Daoy (cell line): ENCODE data around the gene KCTD7. TPM values are rescaled to one million over a fixed set of nuclear protein-coding genes. Genes with fewer than 3 reads are reported as not detected.
"Not testable (repeated sequence)": the region's sequence is repeated elsewhere in the genome, so short reads cannot be mapped to it uniquely, and the experiment has no call there.

ENCODE experiments used
- DNase-seq: peaks from one replicate; pipeline ENCODE4 v3.0.0-alpha.2; 2015; ENCODE audit warnings: low read depth
- total RNA-seq: library from RNA; depleted of rRNA; stranded (reverse); fragments of >200 nt; shearing (Covaris generic); gene quantifications from 2 replicates; pipeline ENCODE4 v1.2.3, GENCODE V29; 2014

KCTD7 gene
- total RNA-seq, 1 experiment from 2014 or later = 9.0 TPM

DNA sequence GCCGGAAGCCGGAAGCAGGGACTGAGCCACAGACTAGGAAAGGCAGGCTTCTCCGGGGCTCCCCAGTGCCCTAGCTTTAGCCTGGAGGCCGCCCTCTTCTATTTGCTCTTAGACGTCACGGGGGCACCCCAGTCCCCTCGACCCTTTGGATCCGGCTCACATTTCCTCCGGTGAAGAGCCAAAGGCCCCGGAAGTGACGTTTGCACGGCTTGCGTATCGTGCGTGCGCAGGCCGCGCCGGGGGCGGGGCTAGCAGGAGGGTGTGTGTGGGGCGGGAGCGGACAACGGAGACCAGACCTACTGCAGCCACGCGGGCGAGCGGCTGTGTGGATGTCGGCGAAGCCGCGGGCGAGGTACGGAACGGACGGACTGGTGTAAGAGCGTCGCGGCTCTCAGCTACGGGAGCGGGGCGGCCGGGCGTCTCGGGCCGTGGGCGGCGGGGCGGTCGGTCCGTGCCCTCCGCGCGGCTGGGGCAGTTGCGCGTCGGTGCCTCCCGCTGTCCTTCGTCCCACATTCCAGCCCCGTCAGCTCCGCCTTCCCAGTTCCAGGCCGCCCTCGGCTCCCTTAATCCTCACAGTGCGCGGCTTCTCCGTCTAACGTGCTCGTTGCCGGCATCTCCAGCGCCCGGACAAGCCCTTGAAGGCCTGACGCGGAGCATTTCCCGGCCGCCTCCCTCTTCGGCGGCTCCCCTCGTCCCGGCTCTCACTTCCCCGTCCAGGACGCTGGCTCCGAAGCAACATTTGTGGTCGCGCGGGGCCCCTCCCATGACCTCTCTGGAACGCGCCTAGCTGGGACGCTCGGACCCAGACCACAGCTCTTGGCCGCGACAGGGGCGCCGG is 25.8 kb downstream of the KCTD7 start:
- DNase-seq = peak; percentile 100

DNA sequence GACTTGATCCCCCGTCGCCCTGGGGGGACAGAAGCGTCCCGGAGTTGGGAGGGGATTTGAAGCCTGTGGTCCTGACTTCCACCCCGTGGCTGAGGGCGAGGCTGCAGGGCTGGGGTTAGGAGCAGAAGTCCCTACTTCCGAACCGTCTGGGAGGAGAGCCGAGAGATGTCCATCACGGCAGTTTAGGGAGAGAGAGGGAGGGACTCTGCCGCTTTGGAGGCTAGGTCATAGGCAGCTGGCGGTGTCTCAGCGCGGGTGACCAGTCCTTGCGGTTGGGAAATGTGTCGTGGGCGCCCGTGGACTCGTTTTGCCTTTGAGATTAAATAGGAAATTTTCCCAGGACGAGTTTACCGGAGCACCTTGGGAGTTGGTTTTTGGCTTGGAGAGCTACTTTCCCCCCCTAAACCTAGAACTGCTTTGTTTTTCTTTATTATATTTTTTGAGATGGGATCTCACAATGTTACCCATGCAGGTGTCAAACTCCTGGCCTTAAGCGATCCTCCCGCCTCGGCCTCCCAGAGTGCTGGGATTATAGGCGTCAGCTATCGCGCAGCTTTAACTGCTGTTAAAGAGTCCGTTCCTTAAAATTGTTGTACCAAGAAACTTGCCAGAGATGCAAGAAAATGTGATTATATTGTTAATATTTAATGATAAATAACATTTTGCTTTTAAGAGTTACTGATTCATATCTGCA is 26.6 kb downstream of the KCTD7 start:
- DNase-seq = peak; percentile 67

DNA sequence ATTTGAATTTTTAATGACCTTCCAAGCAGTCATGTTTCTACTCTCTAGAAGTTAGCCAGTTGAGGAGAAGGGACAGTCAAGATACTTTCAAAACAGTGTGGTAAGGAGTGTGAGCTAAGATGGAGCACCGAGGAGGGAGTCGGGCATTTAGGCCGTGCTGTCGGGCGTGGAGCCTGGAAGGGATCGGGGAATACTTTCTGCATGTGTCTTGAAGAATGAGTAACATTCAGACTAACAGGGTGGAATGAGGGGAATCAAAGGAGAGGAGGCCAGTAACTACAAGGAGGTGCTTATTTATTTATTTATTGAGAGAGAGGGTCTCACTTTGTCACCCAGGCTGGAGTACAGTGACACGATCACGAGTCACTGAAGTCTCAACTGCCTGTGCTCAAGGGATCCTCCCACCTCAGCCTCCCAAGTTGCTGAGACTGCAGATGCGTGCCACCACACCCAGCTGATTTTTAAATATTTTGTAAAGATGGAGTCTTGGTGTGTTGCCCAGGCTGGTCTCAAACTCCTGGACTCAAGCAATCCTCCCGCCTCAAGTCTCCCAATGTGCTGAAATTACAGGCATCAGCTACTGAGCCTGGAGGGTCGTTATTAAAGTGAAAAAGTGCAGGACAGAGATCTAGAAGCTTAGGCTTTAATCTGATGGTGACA is 27.3 kb downstream of the KCTD7 start:
- DNase-seq = peak; percentile 30

DNA sequence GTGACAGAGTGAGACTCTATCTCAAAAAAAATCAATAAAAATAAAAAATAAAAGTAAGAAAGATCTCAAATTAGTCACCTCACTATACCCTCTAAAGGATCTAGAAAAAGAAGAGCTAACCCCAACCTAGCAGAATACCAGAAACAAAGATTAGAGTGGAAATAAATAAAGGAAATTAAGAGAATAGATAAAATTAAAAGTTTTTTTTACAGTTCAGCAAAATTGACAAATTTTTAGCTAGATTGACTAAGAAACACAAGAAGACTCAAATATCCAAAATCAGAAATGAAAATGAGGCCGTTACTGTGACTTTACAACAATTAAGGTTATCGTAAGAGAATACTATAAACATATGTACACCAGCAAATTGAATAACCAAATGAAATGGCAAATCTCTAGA is 29.1 kb downstream of the KCTD7 start:
- no peak for DNase-seq

DNA sequence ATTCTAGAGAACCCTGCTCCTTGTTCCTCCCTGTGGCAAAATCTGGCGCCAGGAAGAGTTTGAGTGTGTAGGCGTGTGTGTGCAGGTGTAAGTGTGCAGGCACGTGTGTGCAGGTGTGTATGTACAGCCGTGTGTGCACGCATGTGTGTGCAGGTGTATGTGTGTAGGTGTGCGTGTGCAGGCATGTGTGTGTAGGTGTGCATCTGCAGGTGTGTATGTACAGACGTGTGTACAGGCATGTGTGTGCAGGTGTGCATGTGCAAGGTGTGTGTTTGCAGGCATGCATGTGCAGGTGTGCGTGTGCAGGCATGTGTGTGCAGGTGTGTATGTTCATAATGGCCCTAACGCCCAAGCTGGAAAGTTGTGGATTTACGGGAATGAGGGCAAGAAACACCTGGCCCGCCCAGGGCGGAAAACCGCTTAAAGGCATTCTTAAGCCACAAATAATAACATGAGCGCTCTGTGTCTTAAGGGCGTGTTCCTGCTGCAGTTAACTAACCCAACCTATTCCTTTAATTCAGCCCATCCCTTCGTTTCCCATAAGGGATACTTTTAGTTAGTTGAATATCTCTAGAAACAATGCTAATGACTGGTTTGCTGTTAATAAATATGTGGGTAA is 34.1 kb downstream of the KCTD7 start:
- DNase-seq = no peak

DNA sequence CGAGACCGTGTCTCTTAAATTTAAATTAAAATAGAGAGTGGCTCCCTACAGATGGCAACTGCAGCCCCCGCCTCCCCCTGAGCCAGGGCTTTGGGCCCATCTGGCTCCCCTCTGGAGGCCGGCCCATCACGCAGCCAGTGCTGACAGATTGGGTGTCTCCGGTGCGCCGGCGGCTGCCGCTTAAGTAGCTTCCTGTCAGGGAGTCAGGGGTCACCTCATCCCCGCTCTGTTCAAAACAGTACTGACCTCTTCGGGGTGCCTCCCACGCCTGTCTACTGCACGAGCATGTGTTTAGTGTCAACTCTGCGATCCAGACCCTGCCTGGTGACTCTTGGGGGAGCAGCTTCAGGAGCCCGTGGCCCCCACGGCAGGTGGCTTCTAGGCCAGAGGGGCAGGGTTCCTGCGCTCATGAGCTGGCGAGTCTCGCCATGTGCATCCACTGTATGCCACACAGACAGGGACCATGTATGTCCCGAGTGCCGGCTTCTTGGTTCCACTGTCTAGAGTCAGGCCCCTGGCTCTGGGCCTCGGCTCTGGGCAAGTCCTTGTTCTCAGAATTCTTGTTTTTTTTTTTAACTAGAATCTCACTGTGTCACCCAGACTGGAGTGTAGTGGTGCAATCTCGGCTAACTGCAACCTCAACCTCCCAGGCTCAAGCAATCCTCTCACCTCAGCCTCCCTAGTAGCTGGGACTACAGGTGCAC is 36.1 kb downstream of the KCTD7 start:
- no peak for DNase-seq

DNA sequence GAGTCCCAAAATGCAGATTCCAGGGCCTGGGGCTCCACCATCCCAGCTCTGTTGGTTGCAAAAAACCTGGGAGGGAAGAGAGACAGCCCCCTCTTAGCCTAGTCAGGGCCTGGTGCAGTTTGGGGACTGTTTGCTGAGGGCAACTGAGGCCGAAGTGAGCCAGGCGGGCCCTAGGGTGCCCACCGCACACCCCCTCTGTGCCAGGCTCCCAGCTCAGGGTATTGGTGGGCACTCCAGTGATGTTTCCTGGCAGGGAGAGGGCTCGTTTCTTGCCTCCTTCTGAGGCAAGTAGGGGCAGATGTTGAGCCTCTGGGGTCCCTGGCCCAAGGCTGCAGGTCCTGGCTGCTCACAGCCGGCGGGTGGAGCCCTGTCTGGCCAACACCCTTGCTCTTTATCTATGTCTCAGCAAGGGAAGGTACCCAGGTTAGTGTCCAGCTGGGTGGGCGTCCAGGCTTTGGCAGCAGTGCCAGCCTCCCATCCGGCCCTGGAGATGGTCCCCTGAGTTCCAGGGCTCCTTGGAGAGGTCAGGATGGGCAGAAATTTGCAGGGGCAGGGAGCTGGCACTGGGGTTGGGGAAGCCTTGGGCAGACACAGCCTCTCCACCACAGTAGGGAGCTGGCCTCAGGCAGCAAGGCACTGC is 37.8 kb downstream of the KCTD7 start:
- DNase-seq = no peak

DNA sequence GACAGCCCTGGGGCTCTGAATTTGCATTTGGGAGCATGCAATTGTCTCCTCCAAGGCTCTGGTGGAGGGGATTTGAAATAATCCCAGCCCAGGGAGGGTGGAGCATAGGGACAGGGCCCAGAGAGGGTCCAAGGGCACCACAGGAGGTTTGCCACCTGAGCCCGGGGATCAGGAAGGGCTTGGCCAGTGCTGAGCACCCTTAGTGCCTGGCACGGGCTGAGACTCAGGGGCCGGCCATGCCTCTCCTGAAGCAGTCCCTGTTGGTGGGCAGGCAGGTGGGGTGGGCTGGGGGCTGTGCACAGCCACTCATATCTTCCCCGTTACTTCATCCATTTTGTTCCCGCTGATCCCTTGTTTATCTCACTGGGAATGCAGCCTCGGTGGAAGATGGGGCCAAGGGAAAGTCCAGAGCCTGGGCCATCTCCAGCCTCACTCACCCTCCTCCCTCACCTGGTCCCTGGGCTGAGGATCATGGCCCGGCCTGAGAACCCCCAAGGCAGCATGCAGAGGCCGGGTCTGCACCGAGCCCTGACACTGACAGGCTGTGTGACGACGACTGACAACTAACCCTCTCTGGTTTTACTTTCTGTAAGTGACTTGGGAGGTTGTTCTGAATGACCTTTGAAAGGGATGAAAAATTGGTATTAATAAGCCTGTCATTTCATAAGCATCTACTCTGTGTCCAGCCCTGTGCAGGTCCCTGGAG is 38.5 kb downstream of the KCTD7 start:
- DNase-seq = no peak

DNA sequence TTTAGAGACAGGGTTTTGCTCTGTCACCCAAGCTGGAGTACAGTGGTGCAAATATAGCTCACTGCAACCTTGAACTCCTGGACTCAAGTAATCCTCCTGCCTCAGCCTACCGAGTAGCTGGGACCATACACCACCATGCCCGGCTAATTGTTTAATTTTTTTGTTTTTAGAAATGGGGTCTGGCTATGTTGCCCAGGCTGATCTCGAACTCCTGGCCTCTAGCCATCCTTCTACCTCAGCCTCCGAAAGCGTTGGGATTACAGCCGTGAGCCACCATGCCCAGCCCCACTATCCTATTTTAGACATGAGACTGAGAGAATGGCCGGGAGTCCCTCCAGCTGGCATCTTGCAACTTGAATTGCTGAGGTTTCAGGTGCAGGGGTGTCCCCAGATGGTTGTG is 39.4 kb downstream of the KCTD7 start:
- DNase-seq = no peak

DNA sequence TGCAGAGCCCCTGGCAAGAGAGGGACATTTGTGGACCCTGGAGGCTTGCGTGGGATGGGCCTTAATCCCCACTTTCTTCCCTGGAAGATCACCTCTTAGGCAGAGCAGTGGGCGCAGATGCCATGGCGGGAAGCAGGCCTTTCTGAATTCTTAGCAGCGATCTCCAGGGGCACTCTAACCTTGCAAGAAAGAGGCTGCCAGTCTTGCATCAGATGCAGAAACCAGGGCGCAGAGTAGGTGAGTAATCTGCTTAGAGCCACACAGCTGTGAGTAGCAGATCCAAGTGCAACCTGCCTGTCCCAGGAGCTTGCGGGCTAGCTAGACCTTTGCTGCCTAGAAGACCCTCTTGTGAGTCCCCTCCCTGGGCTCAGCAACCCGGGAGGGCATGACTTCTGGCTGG is 40.0 kb downstream of the KCTD7 start:
- DNase-seq = no peak

DNA sequence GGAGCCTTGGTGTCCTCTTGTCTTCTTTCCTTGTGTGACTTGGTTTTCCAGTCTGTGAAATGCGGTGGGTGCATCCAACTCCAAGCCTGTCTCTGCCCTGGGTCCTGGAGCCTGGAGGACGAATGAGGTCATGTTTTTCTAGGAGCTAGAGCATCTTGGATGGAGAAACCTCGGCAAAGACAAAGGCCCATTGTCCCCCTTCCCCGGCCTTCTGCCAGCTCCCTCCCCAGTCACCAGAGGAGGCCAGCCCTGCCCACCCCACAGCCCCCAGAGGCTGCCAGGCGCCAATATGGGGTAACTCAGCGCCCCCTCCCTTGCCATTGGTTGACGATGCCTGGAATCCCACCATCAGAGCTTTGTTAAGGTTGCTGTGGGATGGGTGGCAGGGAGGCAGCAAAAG is 40.4 kb downstream of the KCTD7 start:
- no peak for DNase-seq

DNA sequence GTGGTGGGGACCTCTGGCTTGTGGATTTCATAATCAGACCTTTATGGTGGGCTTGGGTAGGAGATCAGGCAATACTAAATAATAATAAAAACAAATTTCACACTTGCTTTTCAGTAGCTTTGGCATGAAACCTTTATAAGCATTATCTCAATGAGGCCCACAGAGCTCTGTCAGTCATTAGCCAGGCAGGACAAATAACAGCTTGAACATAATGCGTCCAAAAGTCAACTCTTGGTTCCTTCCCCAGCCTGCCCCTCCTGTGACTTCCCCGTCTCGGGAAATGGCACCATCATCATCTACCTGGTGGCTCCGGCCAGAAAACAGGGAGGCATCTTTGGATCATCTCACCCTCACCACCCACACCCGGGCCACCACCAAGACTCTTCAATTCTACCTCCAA is 40.8 kb downstream of the KCTD7 start:
- no peak for DNase-seq

DNA sequence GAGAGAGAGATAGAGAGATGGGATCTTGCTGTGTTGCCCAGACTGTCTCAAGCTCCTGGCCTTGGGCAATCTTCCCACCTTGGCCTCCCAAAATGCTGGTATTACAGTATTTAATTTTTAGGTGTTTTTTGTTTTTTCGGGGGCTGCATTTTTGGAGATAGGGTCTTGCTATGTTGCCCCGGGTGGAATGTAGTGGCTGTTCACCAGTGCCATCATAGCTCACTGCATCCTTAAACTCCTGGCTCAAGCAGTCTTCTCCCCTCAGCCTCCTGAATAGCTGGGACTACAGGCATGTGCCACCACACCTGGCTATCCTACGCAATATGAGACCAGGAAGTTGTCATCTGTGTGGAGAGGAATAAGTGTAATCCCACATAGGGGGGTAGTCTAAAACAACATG is 42.4 kb downstream of the KCTD7 start:
- DNase-seq = no peak

DNA sequence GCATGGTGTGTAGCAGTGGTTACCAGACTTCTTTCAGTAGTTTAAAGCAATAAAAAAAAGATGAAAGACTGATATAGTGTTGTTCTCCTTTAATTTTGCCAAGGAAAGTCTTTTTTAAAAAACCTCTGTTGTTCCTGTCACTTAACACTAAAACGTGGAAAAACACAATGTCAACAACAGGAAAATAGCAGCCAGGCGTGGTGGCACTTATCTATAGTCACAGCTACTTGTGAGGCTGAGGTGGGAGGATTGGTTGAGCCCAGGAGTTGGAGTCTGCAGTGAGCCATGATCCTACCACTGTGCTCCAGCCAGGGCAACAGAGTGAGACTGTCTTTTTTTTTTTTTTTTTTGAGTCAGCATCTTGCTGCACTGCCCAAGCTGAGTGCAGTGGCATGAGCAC is 42.8 kb downstream of the KCTD7 start:
- not testable (repeated sequence) for DNase-seq

DNA sequence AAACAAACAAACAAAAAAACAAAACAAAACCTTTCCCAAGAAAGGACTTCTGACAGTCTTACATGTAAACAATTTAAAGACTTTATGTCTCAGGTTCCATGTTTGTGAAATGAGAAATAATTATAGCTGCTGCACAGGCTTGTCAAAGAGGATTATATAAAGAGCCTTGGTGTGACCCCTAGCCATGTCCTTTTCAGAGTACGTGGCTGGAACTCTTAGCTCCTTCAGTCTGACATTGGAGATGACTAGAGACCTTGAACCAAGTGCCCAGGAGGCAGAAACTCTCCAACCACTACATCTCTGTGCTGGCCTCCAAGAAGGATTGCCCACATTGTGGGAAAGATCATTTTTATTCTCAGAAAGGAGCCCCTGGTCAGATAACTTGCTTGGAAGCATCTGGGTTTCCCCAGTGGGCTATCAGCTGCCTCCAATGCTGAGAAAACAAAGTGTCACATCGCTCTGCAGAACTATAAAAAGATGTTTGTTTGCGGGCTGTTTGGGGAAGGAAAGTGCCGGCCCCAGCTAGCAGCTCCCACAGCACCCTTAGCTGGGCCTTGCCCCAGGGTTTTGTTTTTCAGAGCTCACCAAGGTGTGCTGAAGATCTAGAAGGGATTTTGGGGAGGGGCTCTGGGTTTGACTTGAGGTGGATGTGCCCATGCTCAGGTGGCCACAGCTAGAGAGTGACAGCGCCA is 43.9 kb downstream of the KCTD7 start:
- DNase-seq = not testable (repeated sequence)

DNA sequence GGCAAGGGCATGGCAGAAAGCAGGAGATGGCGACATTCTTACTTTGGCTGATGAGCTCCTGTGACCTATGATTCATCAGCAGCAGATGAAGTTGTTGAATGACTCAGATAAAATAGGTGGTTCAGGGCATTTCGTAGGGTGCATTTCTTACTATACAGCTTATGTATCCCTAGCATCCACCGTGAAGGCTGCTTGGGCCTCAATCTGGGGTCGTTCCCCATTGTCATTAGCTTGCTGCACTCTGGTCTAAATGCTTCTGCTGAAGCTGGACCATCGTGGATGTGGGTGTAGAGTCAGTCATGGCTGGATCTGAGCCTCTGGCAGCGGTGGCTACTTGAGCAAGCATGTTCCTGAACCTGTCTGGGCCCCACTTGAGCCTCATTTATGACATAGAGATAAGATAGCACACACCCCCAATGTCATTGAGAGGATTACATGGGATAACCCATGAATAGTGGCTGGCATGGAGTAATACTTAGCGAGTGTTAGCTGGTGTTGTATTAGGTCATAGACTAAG is 44.5 kb downstream of the KCTD7 start:
- peak; percentile 36 for DNase-seq

DNA sequence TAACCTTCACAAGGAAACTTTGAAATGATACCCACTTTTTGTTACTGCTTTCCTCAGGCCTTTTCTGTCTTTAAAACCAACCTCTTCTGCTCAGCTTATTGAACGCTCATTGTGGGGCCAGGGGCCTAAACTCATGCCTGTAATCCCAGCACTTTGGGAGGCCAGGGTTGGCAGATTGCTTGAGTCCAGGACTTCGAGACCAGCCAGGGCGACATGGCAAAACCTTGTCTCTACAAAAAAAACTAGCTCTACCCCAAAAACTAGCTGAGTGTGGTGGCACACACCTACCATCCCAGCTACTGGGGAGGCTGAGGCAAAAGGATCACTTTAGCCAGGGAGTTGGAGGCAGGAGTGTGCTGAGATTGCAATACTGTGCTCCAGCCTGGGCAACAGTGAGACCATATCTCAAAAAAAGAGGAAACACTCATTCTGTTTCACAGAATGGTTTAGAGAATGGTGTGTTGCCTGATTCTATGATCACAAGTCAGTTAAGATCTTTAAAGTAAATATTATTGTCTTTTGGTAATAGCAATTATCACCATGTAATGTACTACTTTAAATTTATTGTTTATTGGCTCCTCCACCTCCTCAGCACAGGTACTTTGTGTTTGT is 51.1 kb downstream of the KCTD7 start:
- no peak for DNase-seq

DNA sequence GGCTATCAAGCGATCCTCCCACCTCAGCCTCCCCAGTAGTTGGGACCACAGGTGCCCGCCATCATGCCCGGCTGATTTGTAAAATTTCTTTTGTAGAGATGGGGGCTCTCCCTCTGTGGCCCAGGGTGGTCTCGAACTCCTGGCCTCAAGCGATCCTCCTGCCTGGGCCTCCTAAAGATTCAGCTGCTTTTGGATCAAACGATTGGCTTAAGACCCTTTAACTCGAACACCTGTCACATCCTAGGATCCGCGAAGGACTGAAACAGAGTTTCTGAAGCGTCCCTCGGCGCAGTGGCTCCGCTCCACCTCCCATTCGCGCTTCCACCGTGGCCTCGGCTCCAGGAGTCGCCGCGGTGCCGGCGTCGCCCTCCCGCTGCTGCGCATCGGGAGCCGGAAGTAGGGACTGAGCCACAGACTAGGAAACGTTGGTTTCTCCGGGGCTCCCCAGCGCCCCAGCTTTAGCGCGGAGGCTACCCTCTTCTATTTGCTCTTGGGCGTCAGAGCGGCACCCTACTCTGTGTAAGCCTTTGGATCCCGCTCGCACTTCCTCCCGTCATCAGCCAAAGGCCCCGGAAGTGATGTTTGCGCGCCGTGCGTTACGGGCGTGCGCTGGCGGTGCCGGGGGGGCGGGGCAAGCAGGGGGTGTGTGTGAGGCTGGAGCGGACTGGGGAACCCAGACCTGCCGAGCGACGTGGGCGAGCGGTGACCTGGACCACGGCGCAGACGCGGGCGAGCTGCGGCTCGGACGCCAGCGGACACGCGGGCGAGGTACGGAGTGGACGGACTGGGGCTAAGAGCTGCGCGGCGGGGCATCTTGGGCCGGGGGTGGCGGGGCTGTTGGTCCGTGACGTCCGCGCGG is 53.0 kb downstream of the KCTD7 start:
- peak; percentile 100 for DNase-seq
